ENCODE data around the gene RCCD1.
A peak's percentile ranks its signal among the peaks of the same experiment; 100 is the strongest.

The RCCD1 gene

GRCh38 chr15:90968434-90968833 lies 13.8 kb downstream of the RCCD1 start:
- no peak for DNase-seq (ENCODE audit: low spot score)

GRCh38 chr15:90970274-90970673 lies 15.6 kb downstream of the RCCD1 start:
- no peak for DNase-seq (ENCODE audit: low spot score)

- no peak for DNase-seq (ENCODE audit: low spot score)
These were observed 17.4 kb downstream of the RCCD1 start for GRCh38 chr15:90972133-90972532.

GRCh38 chr15:90974216-90974615 lies 19.5 kb downstream of the RCCD1 start:
- DNase-seq (ENCODE audit: low spot score): no peak

DNA sequence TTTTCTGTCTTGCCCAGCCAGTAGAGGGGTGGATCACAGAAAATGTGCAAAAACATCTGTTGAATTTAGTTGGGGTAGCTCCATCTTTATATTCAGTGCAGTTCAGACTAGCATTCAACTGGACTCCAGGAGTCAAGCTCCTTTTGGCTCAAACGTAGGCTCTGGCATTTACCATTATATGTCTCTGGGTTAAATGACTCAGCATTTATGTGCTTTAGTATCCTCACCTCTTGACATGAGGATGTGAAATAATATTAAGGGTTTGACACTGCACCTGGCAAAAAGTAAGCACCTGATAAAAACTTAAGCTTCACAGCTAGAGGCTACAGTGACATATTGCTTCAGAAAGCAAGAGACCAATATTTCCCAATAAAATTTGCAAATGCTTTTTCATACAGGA lies 24.9 kb downstream of the RCCD1 start:
- no peak for DNase-seq (ENCODE audit: low spot score)

DNA sequence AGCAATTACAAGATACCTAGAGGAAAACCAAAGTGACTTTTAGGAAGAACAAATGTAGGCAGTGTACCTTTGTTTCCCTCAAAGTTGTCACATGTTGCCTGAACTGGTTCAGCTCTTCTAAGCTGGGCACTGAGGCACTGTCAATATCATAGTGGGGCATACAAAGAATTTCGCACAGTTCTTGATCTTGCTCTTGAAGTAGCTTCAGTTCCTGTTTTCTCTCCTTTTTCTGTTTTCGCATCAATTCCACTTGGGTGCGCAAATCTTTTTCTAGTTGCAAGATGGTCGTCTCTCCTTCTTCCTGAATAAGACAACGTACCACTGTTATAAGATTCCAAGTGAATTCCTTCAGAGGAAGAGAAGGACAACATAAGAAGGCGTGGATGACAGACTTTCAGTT lies 27.0 kb downstream of the RCCD1 start:
- no peak for DNase-seq (ENCODE audit: low spot score)

GRCh38 chr15:90982135-90982534 lies 27.5 kb downstream of the RCCD1 start:
- DNase-seq (ENCODE audit: low spot score): no peak

DNA sequence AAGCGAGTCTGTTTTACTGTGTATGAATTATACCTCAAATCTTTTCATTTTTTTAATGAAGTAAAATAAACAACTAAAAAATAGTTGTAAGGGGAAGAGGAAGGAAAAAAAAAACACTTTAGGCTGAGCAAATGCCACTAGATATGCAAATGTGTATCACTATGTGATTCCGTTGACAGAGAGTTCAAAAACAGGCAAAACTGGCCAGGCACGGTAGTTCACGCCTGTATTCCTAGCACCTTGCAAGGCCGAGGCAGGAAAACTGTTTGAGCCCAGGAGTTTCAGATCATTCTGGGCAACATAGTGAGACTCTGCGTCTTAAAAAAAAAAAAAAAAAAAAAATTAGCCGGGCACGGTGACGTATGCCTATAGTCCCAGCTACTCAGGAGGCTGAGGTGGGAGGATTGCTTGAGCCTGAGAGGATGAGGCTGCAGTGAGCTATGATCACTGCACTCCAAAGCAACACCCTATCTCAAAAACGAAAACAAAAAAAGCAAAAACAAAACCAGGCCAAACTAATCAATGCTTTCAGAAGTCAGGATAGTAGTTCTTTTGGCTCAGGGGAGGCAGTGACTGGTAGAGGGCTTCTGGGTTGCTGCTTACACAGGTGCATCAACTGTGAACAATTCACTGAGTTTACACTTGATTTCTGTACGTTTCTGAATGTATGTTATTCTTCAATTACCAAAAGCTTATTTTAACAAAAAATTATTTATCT lies 32.3 kb downstream of the RCCD1 start:
- DNase-seq (ENCODE audit: low spot score): no peak

DNA sequence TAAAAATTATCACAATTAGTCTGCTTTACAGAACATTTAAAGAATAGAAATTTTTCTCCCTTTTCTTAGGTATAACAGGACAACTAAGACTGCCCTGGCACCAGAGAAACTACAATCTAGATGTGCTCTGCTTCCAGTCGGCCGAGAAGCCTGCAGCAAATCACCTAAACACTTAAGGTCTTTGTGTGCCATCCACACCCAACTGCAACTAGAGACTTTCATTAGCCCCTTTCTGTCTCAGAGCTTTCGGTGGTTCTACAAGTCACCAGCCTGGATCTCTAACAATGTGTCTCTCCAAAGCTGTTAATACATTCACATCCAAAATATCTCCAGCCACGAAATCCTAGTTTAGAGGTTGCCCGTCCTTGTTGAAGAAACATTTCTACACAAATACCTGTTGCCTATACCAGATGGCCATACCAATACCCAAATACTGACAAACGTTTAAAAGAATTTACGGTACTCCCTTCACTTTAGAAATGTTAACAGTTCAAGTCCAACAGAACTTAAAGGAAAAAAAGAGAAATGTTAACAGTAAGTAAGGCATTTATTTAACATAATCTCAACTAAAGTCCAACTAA lies 33.0 kb downstream of the RCCD1 start:
- DNase-seq (ENCODE audit: low spot score): no peak

DNA sequence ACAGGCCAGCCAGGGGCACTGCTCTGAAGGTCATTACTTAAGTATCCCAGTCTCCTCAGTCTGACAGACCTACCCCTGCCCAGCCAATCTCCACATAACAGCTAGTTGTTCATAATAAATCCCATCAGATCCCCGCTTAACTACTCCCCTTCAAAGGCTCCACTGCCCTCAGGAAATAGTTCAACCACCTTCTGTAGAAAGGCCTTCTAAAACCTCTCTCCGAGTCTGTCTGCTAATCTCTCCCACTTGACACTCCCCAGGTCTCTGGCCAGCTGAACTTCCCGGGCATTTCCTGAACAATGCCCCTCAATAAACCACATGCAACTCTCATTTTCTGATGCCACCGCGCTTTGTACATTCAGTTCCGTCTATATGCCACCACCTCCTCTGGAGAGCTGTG lies 33.6 kb downstream of the RCCD1 start:
- peak; percentile 15 for DNase-seq (ENCODE audit: low spot score)

DNA sequence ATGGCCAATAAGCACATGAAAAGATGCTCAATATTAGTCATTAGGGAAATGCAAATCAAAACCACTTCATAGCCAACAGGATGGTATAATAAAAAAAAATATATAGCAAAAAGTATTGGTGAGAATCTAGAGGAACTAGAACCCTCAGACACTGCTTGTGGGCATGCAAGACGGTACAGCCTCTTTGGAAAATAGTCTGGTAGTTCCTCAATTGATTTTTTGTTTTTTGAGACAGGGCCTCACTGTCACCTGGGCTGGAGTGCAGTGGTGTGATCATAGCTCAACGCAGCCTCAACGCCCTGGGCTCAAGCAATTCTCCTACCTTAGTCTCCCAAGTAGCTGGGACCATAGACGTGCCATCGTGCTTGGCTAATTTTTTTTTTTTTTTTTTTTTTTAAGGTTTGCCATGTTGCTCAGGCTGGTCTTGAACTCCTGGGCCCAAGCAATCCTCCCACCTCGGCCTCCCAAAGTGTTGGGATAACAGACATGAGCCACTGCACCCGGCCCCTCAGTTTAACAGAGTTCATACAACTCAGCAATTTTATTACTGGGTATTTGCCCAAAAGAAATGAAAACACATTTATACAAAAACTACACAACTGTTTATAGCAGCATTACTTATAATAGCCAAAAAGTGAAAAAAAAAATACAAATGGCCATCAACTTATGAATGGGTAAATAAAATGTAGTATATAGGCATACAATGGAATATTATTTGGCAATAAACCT lies 34.5 kb downstream of the RCCD1 start:
- DNase-seq (ENCODE audit: low spot score): no peak

- DNase-seq (ENCODE audit: low spot score): no peak
These were observed 35.8 kb downstream of the RCCD1 start for GRCh38 chr15:90990446-90990845.

DNA sequence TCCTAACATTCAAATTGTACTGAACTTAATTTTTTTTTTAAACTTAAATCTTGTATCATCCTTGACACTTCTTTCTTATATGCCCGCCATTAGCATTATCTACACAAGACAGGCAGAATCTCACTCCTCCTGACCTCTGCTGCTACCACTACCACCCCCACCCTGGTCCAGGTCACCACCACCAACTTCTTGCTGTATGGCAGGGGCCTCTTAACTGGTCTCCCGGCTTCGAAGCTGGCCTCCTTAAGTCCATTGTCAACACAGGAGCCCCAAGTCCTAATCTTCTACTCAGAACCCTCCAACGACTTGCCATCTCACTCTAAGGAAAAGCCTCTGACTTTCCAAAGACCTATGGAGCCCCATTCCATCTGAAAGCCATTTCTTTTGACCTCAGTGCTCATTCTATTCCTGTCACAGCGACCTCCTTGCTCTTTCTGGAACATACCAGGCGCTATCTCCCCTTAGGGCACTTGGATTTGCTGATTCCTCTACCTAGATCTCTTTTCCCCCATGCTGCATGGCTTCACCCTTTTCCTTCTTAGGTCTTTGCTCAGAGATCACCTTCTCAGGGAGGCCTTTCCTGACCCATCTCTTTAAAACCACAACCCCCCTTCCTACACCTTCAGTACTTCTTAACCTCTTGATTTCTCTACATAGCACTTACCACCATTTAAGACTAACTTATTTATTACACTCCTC lies 37.1 kb downstream of the RCCD1 start:
- no peak for DNase-seq (ENCODE audit: low spot score)

DNA sequence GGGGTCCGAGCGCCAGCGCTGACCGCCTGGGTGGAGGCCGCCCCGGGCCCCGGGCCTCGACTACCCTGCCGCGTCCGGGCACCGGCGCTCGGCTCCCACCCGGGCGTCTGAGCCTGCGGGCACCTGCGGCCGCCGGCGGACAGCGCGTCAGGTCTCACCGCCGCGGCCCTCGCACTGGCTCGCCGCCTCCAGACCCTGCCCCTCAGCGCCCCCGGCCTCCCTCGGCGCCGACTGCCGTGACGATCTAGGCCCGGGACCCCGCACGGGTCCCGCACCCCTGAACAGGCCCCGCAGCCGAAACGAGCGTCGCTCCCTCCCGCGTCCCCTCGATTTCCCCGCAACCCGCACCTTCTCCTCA lies 39.4 kb downstream of the RCCD1 start:
- no peak for DNase-seq (ENCODE audit: low spot score)

- DNase-seq (ENCODE audit: low spot score): peak; percentile 98
These were observed 40.0 kb downstream of the RCCD1 start, which contains the start of gene PRC1 for GRCh38 chr15:90994417-90995311. TSS of gene PRC1 (minus strand) at chr15:90994535. CDS start at chr15:90994417, 118 bp downstream.

GRCh38 chr15:90998737-90999136 lies 44.1 kb downstream of the RCCD1 start:
- no peak for DNase-seq (ENCODE audit: low spot score)

DNA sequence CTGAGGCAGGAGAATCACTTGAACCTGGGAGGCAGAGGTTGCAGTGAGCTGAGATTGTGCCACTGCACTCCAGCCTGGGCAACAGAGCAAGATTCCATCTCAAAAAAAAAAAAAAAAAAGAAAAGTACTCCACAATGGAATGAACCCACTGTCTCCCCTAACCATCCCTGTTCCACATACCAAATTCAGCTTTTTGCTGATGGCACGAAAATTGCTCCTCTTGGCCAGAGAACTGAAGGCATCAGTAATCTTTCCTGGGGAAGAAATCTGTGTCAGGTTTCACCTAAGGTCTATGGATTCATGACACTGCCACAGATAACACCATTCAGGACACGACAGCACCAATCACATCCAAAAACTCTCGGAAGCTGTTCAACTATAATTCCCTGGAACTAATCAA lies 46.5 kb downstream of the RCCD1 start:
- DNase-seq (ENCODE audit: low spot score): no peak

- DNase-seq (ENCODE audit: low spot score): no peak
These were observed 52.6 kb downstream of the RCCD1 start for GRCh38 chr15:91007266-91007665.
